ENCODE data around the gene PUM2.
"Not testable (repeated sequence)": the region's sequence is repeated elsewhere in the genome, so short reads cannot be mapped to it uniquely, and the experiment has no call there.

PUM2 gene, protein sequence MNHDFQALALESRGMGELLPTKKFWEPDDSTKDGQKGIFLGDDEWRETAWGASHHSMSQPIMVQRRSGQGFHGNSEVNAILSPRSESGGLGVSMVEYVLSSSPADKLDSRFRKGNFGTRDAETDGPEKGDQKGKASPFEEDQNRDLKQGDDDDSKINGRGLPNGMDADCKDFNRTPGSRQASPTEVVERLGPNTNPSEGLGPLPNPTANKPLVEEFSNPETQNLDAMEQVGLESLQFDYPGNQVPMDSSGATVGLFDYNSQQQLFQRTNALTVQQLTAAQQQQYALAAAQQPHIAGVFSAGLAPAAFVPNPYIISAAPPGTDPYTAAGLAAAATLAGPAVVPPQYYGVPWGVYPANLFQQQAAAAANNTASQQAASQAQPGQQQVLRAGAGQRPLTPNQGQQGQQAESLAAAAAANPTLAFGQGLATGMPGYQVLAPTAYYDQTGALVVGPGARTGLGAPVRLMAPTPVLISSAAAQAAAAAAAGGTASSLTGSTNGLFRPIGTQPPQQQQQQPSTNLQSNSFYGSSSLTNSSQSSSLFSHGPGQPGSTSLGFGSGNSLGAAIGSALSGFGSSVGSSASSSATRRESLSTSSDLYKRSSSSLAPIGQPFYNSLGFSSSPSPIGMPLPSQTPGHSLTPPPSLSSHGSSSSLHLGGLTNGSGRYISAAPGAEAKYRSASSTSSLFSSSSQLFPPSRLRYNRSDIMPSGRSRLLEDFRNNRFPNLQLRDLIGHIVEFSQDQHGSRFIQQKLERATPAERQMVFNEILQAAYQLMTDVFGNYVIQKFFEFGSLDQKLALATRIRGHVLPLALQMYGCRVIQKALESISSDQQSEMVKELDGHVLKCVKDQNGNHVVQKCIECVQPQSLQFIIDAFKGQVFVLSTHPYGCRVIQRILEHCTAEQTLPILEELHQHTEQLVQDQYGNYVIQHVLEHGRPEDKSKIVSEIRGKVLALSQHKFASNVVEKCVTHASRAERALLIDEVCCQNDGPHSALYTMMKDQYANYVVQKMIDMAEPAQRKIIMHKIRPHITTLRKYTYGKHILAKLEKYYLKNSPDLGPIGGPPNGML

GRCh38 chr2:20350753-20351554 lies at the start of gene PUM2:
TSS of gene PUM2 (minus strand) at chr2:20350844. CDS start at chr2:20327360, 23,484 bp downstream.
- DNase-seq = peak; percentile 94

DNA sequence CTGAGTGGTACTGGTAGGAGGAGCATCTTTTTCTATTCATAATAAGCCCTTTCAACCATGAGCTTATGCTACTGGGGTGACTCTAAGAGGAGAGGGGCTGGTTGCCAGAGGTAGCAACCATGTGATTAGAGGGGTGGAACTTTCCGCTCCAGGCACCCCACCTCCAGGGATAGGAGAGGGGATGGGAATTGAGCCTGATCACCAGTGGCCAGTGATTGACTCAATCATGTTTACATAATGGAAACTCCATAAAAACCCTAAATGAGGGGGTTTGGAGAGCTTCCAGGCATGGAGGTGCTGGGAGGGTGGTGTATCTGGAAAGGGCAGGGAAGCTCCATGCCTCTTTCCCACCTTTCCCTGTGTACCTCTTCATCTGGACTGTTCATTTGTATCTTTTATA lies 49.7 kb upstream of the PUM2 start:
- no peak for DNase-seq

GRCh38 chr2:20398956-20399567 lies 48.4 kb upstream of the PUM2 start:
- DNase-seq = no peak

GRCh38 chr2:20397811-20398447 lies 47.3 kb upstream of the PUM2 start:
- DNase-seq = no peak

GRCh38 chr2:20396356-20397000 lies 45.8 kb upstream of the PUM2 start:
- DNase-seq = no peak

GRCh38 chr2:20393986-20394385 lies 43.3 kb upstream of the PUM2 start:
- DNase-seq = no peak

DNA sequence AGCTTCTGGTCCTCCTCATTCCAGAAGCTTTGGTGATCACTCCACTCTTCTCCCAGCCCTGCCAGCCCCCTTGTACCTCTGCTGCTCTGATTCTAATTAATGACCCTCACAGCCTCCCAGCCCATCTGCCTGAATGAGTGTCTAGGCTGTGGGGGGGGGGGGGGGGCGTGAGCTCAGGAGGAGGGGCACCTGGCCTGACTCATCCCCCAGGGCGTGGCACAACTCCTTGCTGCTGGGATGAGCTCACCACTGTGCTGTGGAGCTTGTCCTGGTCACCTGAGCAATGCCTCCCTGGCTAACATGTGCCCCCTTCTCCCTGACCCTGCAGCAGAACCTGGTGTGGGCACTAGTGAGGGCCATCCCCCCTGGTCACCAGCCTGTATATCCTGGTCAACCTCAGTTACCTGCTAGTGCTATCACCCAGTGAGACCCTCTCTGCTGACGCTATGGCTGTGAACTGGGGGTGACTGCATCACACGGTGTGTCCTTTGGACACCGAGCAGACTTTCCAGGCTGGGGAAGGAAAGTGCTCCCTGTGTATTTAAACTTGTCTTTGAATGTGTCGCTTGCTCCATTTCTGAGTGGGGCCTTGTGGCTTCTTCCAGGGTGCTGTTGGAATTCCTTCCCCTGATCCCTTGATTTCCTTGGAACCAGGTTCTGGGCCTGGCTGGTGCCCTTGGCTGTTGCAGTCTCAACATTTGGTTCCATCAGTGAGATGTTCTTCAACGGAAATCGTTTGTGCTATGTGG lies 41.5 kb upstream of the PUM2 start:
- DNase-seq = no peak

DNA sequence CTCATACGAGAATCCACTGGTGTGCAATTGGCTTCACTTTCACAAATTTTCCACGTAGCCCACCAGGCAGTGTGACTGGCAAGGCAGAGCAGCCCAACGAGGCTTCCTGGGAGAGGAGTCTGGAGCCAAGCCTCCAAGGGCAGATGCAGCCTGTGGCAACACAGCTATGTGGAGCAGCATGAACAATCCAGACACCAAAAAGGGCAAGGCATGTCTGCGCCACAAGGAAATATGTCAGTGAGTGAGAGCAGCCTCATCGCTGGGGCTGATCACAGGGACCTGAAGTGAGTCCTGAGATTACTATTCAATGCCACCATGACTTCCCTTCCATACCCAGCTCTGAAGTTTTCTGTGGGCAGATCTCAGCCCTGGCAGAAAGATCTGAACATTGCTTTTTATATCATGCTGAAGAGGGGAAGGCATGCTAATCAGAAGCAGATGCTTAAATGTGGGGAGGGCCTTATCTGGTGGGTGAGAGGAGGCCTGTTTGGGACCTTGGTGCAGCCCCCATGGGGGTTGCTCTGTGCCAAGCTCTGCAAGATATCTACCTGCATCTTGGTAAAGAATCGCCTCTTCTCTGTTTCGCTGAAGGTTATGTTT lies 40.0 kb upstream of the PUM2 start:
- DNase-seq = no peak

GRCh38 chr2:20384953-20385352 lies 34.3 kb upstream of the PUM2 start:
- no peak for DNase-seq

DNA sequence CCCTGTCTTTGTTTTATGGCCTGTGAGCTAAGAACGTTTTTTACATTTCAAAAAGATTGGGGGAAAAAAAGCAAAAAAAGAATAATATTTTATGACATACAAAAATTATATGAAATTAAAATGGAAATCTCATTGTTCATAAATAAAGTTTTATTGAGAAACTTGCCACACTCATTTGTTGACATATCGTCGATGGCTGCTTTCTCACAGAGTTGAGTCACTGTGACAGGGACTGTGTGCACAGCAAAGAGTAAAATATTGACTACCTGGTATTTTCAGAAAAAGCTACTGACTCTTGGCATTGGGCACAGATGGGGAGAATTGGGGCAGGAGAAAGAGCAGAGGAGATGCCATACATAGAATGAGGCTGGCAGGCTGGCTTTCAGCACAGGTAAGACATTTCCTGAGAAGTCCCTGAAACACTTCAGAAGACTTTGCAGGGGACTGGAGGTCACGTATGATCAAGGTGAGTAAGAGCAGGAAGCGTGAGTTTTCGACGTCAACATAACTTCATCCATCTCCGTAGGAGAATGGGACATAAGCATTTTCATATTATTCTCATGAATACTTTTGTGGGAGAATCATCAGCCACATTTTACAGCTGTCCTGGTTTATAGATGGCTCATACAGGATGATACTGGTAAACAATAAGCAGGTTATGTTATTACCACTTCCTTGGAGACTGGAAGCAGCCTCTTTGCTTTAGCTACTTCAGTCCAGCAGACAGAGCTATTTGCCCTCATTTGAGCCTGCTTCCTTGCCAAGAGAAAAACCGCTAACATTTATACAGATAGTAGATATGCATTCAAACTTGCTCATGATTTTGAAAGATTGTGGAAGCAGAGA lies 32.5 kb upstream of the PUM2 start:
- no peak for DNase-seq

- no peak for DNase-seq
Measured at GRCh38 chr2:20381457-20381856, 30.8 kb upstream of the PUM2 start.

- no peak for DNase-seq
Measured at GRCh38 chr2:20378891-20379519, 28.4 kb upstream of the PUM2 start.

DNA sequence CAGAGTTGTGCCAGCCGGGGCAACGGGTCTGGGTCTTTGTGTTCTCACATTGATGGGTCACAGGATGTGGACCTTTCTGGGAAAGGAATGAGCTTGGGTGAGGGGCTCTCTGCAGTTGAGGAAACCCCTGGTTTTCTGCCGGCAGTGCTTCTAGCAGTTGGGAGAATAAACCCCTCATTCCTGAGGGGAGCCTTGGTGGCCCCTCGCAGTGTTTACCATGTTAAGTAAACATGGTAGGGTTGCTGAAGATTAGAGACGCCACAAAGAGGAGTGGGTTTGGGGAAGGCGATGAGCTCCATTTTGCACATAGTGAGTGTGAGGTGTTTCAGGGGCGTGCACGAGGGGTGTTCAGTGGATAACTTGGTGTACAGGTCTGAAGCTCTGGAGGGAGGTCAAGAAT lies 27.7 kb upstream of the PUM2 start:
- DNase-seq = no peak

DNA sequence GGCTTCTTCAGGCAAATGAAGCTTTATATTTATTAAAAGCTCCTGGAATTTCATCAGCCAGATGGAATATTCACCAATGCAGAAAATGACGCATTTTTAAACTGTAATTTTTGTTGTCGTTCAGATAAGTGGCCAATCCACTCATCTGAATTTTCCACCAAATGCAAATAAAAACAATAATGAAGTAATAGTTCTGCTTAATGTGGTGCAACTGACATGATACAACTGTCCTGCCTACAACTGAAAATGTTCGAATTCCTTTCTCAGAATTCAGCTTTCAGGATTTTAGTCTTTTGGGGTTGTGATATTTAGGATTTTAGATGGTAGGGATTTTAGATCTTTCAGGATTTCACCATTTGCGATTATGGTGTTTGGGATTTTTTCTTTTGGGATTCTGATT lies 27.1 kb upstream of the PUM2 start:
- DNase-seq = no peak

DNA sequence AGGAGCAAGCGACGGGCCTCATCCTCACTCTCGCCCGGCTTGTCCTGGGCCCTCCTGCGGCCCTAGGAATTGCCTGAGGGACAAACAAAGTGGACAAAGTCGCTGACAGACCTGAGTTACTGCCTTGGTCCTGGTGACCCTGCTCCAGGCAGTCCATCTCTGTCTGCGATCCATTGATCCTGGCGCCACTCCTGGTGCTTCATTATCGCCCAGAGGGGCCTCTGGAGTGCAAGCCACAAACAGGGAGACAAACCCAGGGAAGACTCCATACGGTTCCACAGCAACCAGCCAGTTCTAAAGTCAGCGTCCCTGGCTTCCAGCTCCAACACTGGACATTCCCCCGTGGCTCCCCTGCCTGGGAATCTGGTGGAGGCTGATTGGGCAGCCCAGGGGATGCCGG lies 24.3 kb upstream of the PUM2 start:
- not testable (repeated sequence) for DNase-seq

GRCh38 chr2:20372896-20373640 lies 22.4 kb upstream of the PUM2 start:
- no peak for DNase-seq

DNA sequence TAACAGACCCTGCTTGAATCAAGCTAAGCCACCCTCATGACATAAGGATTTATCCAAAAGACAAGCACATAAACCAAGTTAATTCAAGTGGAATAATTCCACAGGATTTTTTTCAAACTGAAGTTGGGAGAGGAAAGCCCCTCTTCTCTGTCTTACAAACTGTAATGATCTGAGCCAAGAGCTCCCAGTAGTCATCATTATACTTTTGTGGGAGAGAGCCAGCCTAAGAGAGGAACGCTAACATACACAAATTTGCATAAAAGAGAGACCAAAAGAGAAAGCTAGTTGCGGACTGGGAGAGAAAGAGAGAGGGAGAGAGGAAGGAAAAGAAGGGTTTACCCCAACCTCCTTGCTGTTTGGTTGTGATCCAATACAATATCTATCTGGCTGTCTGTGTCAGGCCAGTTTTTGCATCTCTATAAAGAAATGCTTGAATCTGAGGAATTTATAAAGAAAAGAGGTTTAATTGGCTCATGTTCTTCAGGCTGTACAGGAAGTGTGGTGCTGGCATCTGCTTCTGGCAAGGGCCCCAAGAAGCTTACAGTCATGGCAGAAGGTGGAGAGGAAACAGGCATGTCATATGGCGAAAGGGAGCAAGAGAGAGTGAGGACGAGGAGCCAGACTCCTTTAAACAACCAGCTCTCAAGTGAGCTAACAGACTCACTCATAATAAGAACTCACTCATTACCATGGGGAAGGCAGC lies 20.8 kb upstream of the PUM2 start:
- DNase-seq = no peak
